GM12878 (cell line): ENCODE data around the gene ATG4A. TPM values are rescaled to one million over a fixed set of nuclear protein-coding genes. Genes with fewer than 3 reads are reported as not detected.

Source experiments
- BCL11A ChIP-seq: IDR thresholded peaks from 2 replicates; pipeline ENCODE4 v1.6.1; 2011; ENCODE audit warnings: low read depth, low read length
- KDM1A ChIP-seq: fragments of 200-600 bp; sonication (generic); IDR thresholded peaks from 2 replicates; pipeline ENCODE4 v1.6.1; 2016; ENCODE audit warnings: borderline replicate concordance
- NFXL1 ChIP-seq: fragments of 450-650 bp; IDR thresholded peaks from 2 replicates; pipeline ENCODE4 v1.6.1; 2017; ENCODE audit warnings: antibody characterized with exemption, mild to moderate bottlenecking, borderline replicate concordance
- PRDM15 ChIP-seq: fragments of 450-650 bp; formaldehyde crosslinking; IDR thresholded peaks from 2 replicates; pipeline ENCODE4 v1.4.0; 2020; ENCODE audit warnings: mild to moderate bottlenecking, moderate library complexity
- RAD51 ChIP-seq: fragments of 450-650 bp; IDR thresholded peaks from 2 replicates; pipeline ENCODE4 v1.6.1; 2016; ENCODE audit warnings: moderate library complexity, mild to moderate bottlenecking, inconsistent platforms
- SKIL ChIP-seq: fragments of 450-650 bp; IDR thresholded peaks from 2 replicates; pipeline ENCODE4 v1.6.1; 2017; ENCODE audit warnings: mild to moderate bottlenecking, low read depth, inconsistent platforms; ENCODE audit not compliant: poor library complexity, severe bottlenecking
- SMAD5 ChIP-seq: IDR thresholded peaks from 2 replicates; pipeline ENCODE4 v1.6.1; 2016; ENCODE audit warnings: antibody characterized with exemption, low read depth
- TBL1XR1 ChIP-seq: IDR thresholded peaks from 2 replicates; pipeline ENCODE4 v1.6.1; 2012; ENCODE audit warnings: low read depth, low read length, improper control_type of control experiment
- YBX1 ChIP-seq: fragments of 450-650 bp; IDR thresholded peaks from 2 replicates; pipeline ENCODE4 v1.6.1; 2016; ENCODE audit warnings: antibody characterized with exemption
- polyA plus RNA-seq, 11 experiments: library from polyadenylated mRNA; depleted of rRNA in 4 of 11; unstranded in 6 of 11; stranded (reverse) in 5 of 11; fragments of >200 nt; fragmentation: Nextera tagmentation in 4 of 11; fragmentation: Illumina TruSeq in 1 of 11; extraction: Ambion mirVana in 4 of 11; extraction: Trizol in 1 of 11; gene quantifications; 1 replicate in 1 of 11; 2 replicates in 10 of 11; pipeline versions ENCODE4 v1.2.1 to v1.2.3, GENCODE V29; 2011 to 2016; ENCODE audit warnings: inconsistent platforms in 2 of 11, missing spikeins in 2 of 11, low read depth in 1 of 11
- total RNA-seq, 4 experiments: library from RNA; depleted of rRNA in 3 of 4; stranded (reverse); fragments of >200 nt in 3 of 4; fragmentation: Illumina TruSeq in 1 of 4; extraction: Trizol in 1 of 4; gene quantifications; 2 replicates each; pipeline versions ENCODE4 v1.2.1 to v1.2.3, GENCODE V29; 2013 to 2021
- TF ChIP-seq, protein P1 (sequence below): fragments of 450-650 bp; IDR thresholded peaks from 2 replicates; pipeline ENCODE4 v1.6.1; 2017; ENCODE audit warnings: antibody characterized with exemption, mild to moderate bottlenecking, moderate library complexity

ATG4A gene
- total and polyA plus RNA-seq, 10 of the 15 experiments (the other 5 are each of a cell fraction or from before 2014, with no cell fraction given) = 9.1 to 22.0 (median 15.5) TPM

DNA sequence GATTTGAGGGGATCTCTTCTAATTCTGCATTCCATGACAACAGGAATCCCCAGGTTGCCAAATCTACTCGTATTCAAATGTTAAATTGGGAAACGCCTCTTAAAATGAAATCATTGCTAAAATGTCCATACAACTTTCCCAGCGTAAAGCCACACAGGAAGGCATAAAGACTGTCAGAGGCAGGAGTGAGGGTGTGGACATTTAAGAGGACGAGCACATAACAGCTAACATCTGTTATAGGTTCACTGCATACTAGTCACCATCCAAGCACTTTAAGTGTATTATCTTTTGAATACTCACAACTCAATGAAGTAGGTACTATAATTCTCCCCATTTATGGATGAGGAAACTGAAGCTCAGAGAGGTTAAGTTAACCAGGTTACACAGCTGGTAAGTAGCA lies 35.6 kb downstream of the ATG4A start (continued):
- TF ChIP-seq PRDM15 (CRISPR knock-in tag) (no peak), BCL11A (no peak), SMAD5 (no peak), YBX1 (no peak), RAD51 (no peak), SKIL (no peak), TBL1XR1 (no peak), NFXL1 (no peak), KDM1A (no peak)
- TF ChIP-seq, protein P1, sequence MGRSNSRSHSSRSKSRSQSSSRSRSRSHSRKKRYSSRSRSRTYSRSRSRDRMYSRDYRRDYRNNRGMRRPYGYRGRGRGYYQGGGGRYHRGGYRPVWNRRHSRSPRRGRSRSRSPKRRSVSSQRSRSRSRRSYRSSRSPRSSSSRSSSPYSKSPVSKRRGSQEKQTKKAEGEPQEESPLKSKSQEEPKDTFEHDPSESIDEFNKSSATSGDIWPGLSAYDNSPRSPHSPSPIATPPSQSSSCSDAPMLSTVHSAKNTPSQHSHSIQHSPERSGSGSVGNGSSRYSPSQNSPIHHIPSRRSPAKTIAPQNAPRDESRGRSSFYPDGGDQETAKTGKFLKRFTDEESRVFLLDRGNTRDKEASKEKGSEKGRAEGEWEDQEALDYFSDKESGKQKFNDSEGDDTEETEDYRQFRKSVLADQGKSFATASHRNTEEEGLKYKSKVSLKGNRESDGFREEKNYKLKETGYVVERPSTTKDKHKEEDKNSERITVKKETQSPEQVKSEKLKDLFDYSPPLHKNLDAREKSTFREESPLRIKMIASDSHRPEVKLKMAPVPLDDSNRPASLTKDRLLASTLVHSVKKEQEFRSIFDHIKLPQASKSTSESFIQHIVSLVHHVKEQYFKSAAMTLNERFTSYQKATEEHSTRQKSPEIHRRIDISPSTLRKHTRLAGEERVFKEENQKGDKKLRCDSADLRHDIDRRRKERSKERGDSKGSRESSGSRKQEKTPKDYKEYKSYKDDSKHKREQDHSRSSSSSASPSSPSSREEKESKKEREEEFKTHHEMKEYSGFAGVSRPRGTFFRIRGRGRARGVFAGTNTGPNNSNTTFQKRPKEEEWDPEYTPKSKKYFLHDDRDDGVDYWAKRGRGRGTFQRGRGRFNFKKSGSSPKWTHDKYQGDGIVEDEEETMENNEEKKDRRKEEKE = no peak
- TF ChIP-seq, all 136 proteins: peak for 0
